Measurements from ENCODE around the gene MED27. TPM values are rescaled to one million over a fixed set of nuclear protein-coding genes. Genes with fewer than 3 reads are reported as not detected.
A peak's percentile ranks its signal among the peaks of the same experiment; 100 is the strongest.

MED27 gene
- total RNA-seq, 2 donors from 2014 or later = 29.8 to 37.0 TPM

DNA sequence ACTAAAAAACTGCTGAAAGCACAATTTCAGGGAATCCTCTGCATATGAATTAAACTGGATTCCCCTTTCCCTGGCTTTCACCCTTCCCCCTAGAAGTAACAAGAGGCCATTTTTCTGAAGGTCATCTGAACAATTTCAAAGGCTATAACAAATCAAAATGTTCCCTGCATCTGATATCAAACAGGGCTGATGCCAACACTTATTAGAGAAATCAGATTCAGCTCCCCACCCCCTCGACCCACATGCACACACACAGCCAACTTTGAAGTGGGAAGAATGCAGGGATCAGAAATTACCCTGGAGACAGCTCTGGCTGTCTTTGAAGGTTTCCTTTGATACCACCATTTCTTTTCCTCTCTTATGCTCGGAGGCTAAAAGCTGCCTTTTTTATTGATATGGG lies 190.7 kb downstream of the MED27 start:
- no peak overlapping the region for H3K9ac ChIP-seq (ENCODE audit: extremely low read depth, low read length, poor library complexity, severe bottlenecking)
- Mint-ChIP-seq H3K4me3 (no peak overlapping the region), H3K9me3 (no peaks in the 10 kb centered on the region), H3K36me3 (ENCODE audit: low read depth) (peaks cover 8% of the 10 kb centered on the region), H3K27ac (peak overlapping the region; percentile 45), H3K27me3 (ENCODE audit: insufficient read depth) (no peaks in the 10 kb centered on the region), H3K4me1 (peaks cover 19% of the 10 kb centered on the region)
- no peaks in the 10 kb centered on the region for H3K9me3 ChIP-seq (ENCODE audit: control insufficient read depth, low read length)
- no peak for DNase-seq
- no peaks in the 10 kb centered on the region for H3K4me1 ChIP-seq (ENCODE audit: control insufficient read depth, insufficient read depth, low read length)
- TF ChIP-seq CTCF (conservative IDR thresholded peaks at IDR 0.05) = no peak
- peaks cover 16% of the 10 kb centered on the region for H3K36me3 ChIP-seq (ENCODE audit: control insufficient read depth, insufficient read depth, low read length)
- WGBS, 2 experiments (ENCODE audit: insufficient coverage in 1 of 2, insufficient read length in 1 of 2) = 74% methylated on average over 1 of the region's 2 CpGs; no CpG with 5 or more reads in 1 of the 2 experiments
- no peak overlapping the region for H3K27ac ChIP-seq (ENCODE audit: low read depth, low read length)
- H3K27me3 ChIP-seq (ENCODE audit: control insufficient read depth, insufficient read depth, low read length, poor library complexity, severe bottlenecking) = no peaks in the 10 kb centered on the region
- no peak overlapping the region for H3K4me3 ChIP-seq (ENCODE audit: low read length)

GRCh38 chr9:131887680-131888079 lies 192.0 kb downstream of the MED27 start:
- H3K4me3 Mint-ChIP-seq = no peak overlapping the region
- H3K27me3 ChIP-seq (ENCODE audit: control insufficient read depth, insufficient read depth, low read length, poor library complexity, severe bottlenecking) = no peaks in the 10 kb centered on the region
- peaks cover 8% of the 10 kb centered on the region for H3K36me3 Mint-ChIP-seq (ENCODE audit: low read depth)
- peaks cover 14% of the 10 kb centered on the region for H3K36me3 ChIP-seq (ENCODE audit: control insufficient read depth, insufficient read depth, low read length)
- H3K27me3 Mint-ChIP-seq (ENCODE audit: insufficient read depth) = no peaks in the 10 kb centered on the region
- H3K27ac ChIP-seq (ENCODE audit: low read depth, low read length) = no peak overlapping the region
- peak overlapping the region; percentile 2 for H3K27ac Mint-ChIP-seq
- 93 to 100% methylated on average over 2 of the region's 2 CpGs for WGBS, 2 experiments (ENCODE audit: insufficient coverage in 1 of 2, insufficient read length in 1 of 2)
- peaks cover 19% of the 10 kb centered on the region for H3K4me1 Mint-ChIP-seq
- TF ChIP-seq CTCF (conservative IDR thresholded peaks at IDR 0.05) = no peak
- DNase-seq = no peak
- no peak overlapping the region for H3K4me3 ChIP-seq (ENCODE audit: low read length)
- no peaks in the 10 kb centered on the region for H3K4me1 ChIP-seq (ENCODE audit: control insufficient read depth, insufficient read depth, low read length)
- no peaks in the 10 kb centered on the region for H3K9me3 ChIP-seq (ENCODE audit: control insufficient read depth, low read length)
- no peak overlapping the region for H3K9ac ChIP-seq (ENCODE audit: extremely low read depth, low read length, poor library complexity, severe bottlenecking)
- no peaks in the 10 kb centered on the region for H3K9me3 Mint-ChIP-seq

- H3K4me1 ChIP-seq (ENCODE audit: control insufficient read depth, insufficient read depth, low read length) = no peaks in the 10 kb centered on the region
- H3K9me3 Mint-ChIP-seq = no peaks in the 10 kb centered on the region
- no peaks in the 10 kb centered on the region for H3K27me3 ChIP-seq (ENCODE audit: control insufficient read depth, insufficient read depth, low read length, poor library complexity, severe bottlenecking)
- DNase-seq = no peak
- 92 to 96% methylated on average over 2 of the region's 2 CpGs for WGBS, 2 experiments (ENCODE audit: insufficient coverage in 1 of 2, insufficient read length in 1 of 2)
- H3K9me3 ChIP-seq (ENCODE audit: control insufficient read depth, low read length) = no peaks in the 10 kb centered on the region
- no peak overlapping the region for H3K27ac ChIP-seq (ENCODE audit: low read depth, low read length)
- H3K4me3 Mint-ChIP-seq = no peak overlapping the region
- H3K4me1 Mint-ChIP-seq = peaks cover 22% of the 10 kb centered on the region
- H3K9ac ChIP-seq (ENCODE audit: extremely low read depth, low read length, poor library complexity, severe bottlenecking) = no peak overlapping the region
- H3K36me3 Mint-ChIP-seq (ENCODE audit: low read depth) = peaks cover 13% of the 10 kb centered on the region
- H3K36me3 ChIP-seq (ENCODE audit: control insufficient read depth, insufficient read depth, low read length) = peaks cover 16% of the 10 kb centered on the region
- no peak overlapping the region for H3K27ac Mint-ChIP-seq
- H3K27me3 Mint-ChIP-seq (ENCODE audit: insufficient read depth) = no peaks in the 10 kb centered on the region
- H3K4me3 ChIP-seq (ENCODE audit: low read length) = no peak overlapping the region
- no peak for TF ChIP-seq CTCF (conservative IDR thresholded peaks at IDR 0.05)
Measured at GRCh38 chr9:131886826-131887225, 192.8 kb downstream of the MED27 start.

Data from endodermal cell (in vitro differentiated cells).